ENCODE measurements around the gene NPFF. TPM values are rescaled to one million over a fixed set of nuclear protein-coding genes. Genes with fewer than 3 reads are reported as not detected.
A peak's percentile ranks its signal among the peaks of the same experiment; 100 is the strongest.

NPFF gene
- polyA plus RNA-seq, 3 donors, result 0.29 TPM; not detected in 2

DNA sequence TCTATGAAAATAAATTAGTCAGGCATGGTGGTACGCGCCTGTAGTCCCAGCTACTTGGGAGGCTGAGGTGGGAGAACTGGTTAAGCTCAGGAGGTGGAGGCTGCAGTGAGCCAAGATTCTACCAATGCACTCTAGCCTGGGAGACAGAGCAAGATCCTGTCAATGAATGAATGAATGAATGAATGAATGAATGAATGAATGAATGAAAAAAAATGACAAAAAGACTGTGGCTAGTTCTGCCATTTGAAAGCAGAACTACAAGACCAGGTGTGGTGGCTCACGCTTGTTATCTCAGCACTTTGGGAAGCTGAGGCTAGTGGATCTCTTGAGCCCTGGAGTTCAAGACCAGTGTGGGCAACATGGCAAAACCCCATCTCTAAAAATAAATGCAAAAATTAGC lies 32.2 kb upstream of the NPFF start:
- DNase-seq, result no peak
- Mint-ChIP-seq H3K36me3 (peaks cover 66 to 81% of the 10 kb centered on the region in 2 donors), H3K4me1 (peaks cover 16% of the 10 kb centered on the region), H3K4me3 (no peak overlapping the region), H3K9me3 (no peaks in the 10 kb centered on the region), H3K27me3 (ENCODE audit: low read depth in 3 of 3) (peaks cover 0 to 2% (median 0%) of the 10 kb centered on the region in 3 donors), H3K27ac (no peak overlapping the region)
- Histone ChIP-seq H3K36me3 (replicated peaks in 1 of 2; ENCODE audit: control insufficient read depth in 1 of 2, insufficient read depth in 2 of 2, low read length in 2 of 2) (peaks cover 50 to 86% of the 10 kb centered on the region in 2 donors), H3K27ac (ENCODE audit: low read depth in 1 of 2, low read length in 2 of 2) (no peak overlapping the region), H2AFZ (ENCODE audit: insufficient read depth, low read depth, low read length, poor library complexity, severe bottlenecking) (no peak overlapping the region), H3K27me3 (ENCODE audit: control insufficient read depth in 2 of 2, insufficient read depth in 2 of 2, low read length in 2 of 2) (no peaks in the 10 kb centered on the region), H3K9me3 (replicated peaks in 1 of 2; ENCODE audit: control insufficient read depth in 1 of 2, insufficient read depth in 1 of 2, low read length in 2 of 2) (no peaks in the 10 kb centered on the region), H3K4me2 (replicated peaks; ENCODE audit: extremely low read depth, low read length, poor library complexity, severe bottlenecking) (no peak overlapping the region), H3K4me1 (ENCODE audit: control insufficient read depth in 1 of 2, insufficient read depth in 2 of 2, low read length in 2 of 2) (peaks cover 17 to 20% of the 10 kb centered on the region in 2 donors), H3K4me3 (replicated peaks in 1 of 3; ENCODE audit: low read depth in 2 of 3, low read length in 3 of 3) (no peak overlapping the region), H3K79me2 (ENCODE audit: insufficient read depth, low read length) (no peaks in the 10 kb centered on the region), H3K9ac (ENCODE audit: insufficient read depth, low read length, poor library complexity, severe bottlenecking) (no peak overlapping the region), H4K20me1 (ENCODE audit: insufficient read depth, low read length) (peaks cover 3% of the 10 kb centered on the region)
- no CpG with 5 or more reads among the region's 3 CpGs for WGBS (ENCODE audit: insufficient coverage)
- intact Hi-C loops (cut with micrococcal nuclease), result no loop called here
- TF ChIP-seq, protein P1, sequence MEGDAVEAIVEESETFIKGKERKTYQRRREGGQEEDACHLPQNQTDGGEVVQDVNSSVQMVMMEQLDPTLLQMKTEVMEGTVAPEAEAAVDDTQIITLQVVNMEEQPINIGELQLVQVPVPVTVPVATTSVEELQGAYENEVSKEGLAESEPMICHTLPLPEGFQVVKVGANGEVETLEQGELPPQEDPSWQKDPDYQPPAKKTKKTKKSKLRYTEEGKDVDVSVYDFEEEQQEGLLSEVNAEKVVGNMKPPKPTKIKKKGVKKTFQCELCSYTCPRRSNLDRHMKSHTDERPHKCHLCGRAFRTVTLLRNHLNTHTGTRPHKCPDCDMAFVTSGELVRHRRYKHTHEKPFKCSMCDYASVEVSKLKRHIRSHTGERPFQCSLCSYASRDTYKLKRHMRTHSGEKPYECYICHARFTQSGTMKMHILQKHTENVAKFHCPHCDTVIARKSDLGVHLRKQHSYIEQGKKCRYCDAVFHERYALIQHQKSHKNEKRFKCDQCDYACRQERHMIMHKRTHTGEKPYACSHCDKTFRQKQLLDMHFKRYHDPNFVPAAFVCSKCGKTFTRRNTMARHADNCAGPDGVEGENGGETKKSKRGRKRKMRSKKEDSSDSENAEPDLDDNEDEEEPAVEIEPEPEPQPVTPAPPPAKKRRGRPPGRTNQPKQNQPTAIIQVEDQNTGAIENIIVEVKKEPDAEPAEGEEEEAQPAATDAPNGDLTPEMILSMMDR (IDR thresholded peaks at IDR 0.05), result no peak

DNA sequence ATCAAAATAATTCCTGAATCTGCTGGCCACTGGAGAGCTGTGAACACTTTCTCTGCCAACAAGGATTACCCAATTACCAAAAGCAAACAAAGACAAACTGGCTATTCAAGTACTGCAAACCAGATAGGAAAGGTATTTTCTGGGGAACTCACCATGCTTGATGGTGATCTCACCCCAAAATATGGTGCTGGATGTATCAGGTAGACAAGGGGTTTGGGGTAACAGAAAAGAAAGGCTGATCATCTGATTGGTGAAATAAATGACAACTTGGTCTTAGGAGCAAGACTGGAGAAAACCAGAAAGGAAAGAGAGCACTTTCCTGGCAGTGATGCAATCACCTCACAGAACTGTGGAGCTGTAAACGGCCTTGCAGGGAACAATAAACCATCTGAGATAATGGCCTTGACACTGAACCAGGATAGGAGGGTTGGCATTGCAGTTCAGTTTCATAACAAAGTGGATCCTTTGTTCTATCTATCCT lies 31.0 kb upstream of the NPFF start:
- DNase-seq, result no peak
- Histone ChIP-seq H4K20me1 (ENCODE audit: insufficient read depth, low read length) (peaks cover 3% of the 10 kb centered on the region), H3K27ac (ENCODE audit: low read depth in 1 of 2, low read length in 2 of 2) (peak overlapping the region in 1 of 2 donors; percentile 33), H3K9me3 (replicated peaks in 1 of 2; ENCODE audit: control insufficient read depth in 1 of 2, insufficient read depth in 1 of 2, low read length in 2 of 2) (no peaks in the 10 kb centered on the region), H2AFZ (ENCODE audit: insufficient read depth, low read depth, low read length, poor library complexity, severe bottlenecking) (no peak overlapping the region), H3K27me3 (ENCODE audit: control insufficient read depth in 2 of 2, insufficient read depth in 2 of 2, low read length in 2 of 2) (no peaks in the 10 kb centered on the region), H3K4me3 (replicated peaks in 1 of 3; ENCODE audit: low read depth in 2 of 3, low read length in 3 of 3) (no peak overlapping the region), H3K4me1 (ENCODE audit: control insufficient read depth in 1 of 2, insufficient read depth in 2 of 2, low read length in 2 of 2) (peaks cover 22 to 25% of the 10 kb centered on the region in 2 donors), H3K79me2 (ENCODE audit: insufficient read depth, low read length) (no peaks in the 10 kb centered on the region), H3K9ac (ENCODE audit: insufficient read depth, low read length, poor library complexity, severe bottlenecking) (no peak overlapping the region), H3K4me2 (replicated peaks; ENCODE audit: extremely low read depth, low read length, poor library complexity, severe bottlenecking) (no peak overlapping the region), H3K36me3 (replicated peaks in 1 of 2; ENCODE audit: control insufficient read depth in 1 of 2, insufficient read depth in 2 of 2, low read length in 2 of 2) (peaks cover 53 to 87% of the 10 kb centered on the region in 2 donors)
- Mint-ChIP-seq H3K27me3 (ENCODE audit: low read depth in 3 of 3) (peaks cover 0 to 2% (median 0%) of the 10 kb centered on the region in 3 donors), H3K4me1 (peaks cover 21% of the 10 kb centered on the region), H3K4me3 (no peak overlapping the region), H3K9me3 (no peaks in the 10 kb centered on the region), H3K27ac (peak overlapping the region in 2 of 7 donors; percentile 27 to 42), H3K36me3 (peaks cover 63 to 82% of the 10 kb centered on the region in 2 donors)
- intact Hi-C loops (cut with micrococcal nuclease), result no loop called here
- no CpG with 5 or more reads among the region's 1 CpG for WGBS (ENCODE audit: insufficient coverage)
- TF ChIP-seq, protein P1 (IDR thresholded peaks at IDR 0.05), result no peak

Data from CD14-positive monocyte (primary cell).